HepG2 (cell line): ENCODE measurements around the gene INO80B. TPM values are rescaled to one million over a fixed set of nuclear protein-coding genes. Genes with fewer than 3 reads are reported as not detected.
A peak's percentile ranks its signal among the peaks of the same experiment; 100 is the strongest.

ENCODE experiments used
- CERS6 ChIP-seq: sonication (generic); formaldehyde crosslinking; IDR thresholded peaks from 2 replicates; pipeline ENCODE4 v1.5.0; 2020; ENCODE audit warnings: missing genetic modification reagents
- CSRNP1 ChIP-seq: sonication (generic); formaldehyde crosslinking; IDR thresholded peaks from 2 replicates; pipeline ENCODE4 v1.8.1; 2023; ENCODE audit warnings: mild to moderate bottlenecking, missing genetic modification reagents
- EP300 ChIP-seq, 3 experiments: sonication (generic) in 1 of 3; formaldehyde crosslinking in 1 of 3; IDR thresholded peaks; 2 replicates each; pipeline versions ENCODE4 v1.5.1 to v1.6.1; 2011 to 2020; ENCODE audit warnings: low read depth in 2 of 3, low read length in 2 of 3, borderline replicate concordance in 1 of 3, improper control_type of control experiment in 1 of 3, mild to moderate bottlenecking in 1 of 3, missing genetic modification reagents in 1 of 3, moderate library complexity in 1 of 3
- FOXM1 ChIP-seq: sonication (generic); formaldehyde crosslinking; IDR thresholded peaks from 2 replicates; pipeline ENCODE4 v1.5.0; 2020; ENCODE audit warnings: missing genetic modification reagents
- GABPA ChIP-seq, 2 experiments: IDR thresholded peaks; 2 replicates each; pipeline ENCODE4 v1.6.1; 2011 to 2016; ENCODE audit warnings: low read depth in 2 of 2, low read length in 1 of 2, missing biosample characterization in 1 of 2, missing genetic modification characterization in 1 of 2
- HNRNPLL ChIP-seq: fragments of 200-400 bp; formaldehyde crosslinking; IDR thresholded peaks from 2 replicates; pipeline ENCODE4 v1.6.1; 2017; ENCODE audit warnings: mild to moderate bottlenecking, low read depth, low read length; ENCODE audit not compliant: poor library complexity, severe bottlenecking
- HOXD1 ChIP-seq: sonication (generic); formaldehyde crosslinking; IDR thresholded peaks from 2 replicates; pipeline ENCODE4 v1.5.0; 2020; ENCODE audit warnings: missing genetic modification reagents
- MED13 ChIP-seq: sonication (generic); formaldehyde crosslinking; IDR thresholded peaks from 2 replicates; pipeline ENCODE4 v1.5.0; 2020; ENCODE audit warnings: missing genetic modification reagents
- NFYC ChIP-seq: IDR thresholded peaks from 2 replicates; pipeline ENCODE4 v1.6.1; 2016; ENCODE audit warnings: missing genetic modification reagents, missing compliant biosample characterization
- SMARCE1 ChIP-seq: fragments of 450-650 bp; IDR thresholded peaks from 2 replicates; pipeline ENCODE4 v1.6.1; 2017; ENCODE audit warnings: borderline replicate concordance
- SNAPC4 ChIP-seq: sonication (generic); formaldehyde crosslinking; IDR thresholded peaks from 2 replicates; pipeline ENCODE4 v1.4.0; 2020; ENCODE audit warnings: mild to moderate bottlenecking, missing genetic modification reagents
- TCF7L2 ChIP-seq: IDR thresholded peaks from 2 replicates; pipeline ENCODE4 v1.6.1; 2011; ENCODE audit warnings: mild to moderate bottlenecking, low read depth, low read length, moderate library complexity
- THAP7 ChIP-seq: sonication (generic); formaldehyde crosslinking; IDR thresholded peaks from 2 replicates; pipeline ENCODE4 v1.8.1; 2023; ENCODE audit warnings: mild to moderate bottlenecking, missing genetic modification reagents
- ZNF275 ChIP-seq: sonication (generic); formaldehyde crosslinking; IDR thresholded peaks from 2 replicates; pipeline ENCODE4 v1.8.0; 2022; ENCODE audit warnings: missing genetic modification reagents, mild to moderate bottlenecking, inconsistent platforms, borderline replicate concordance
- ZNF33A ChIP-seq: sonication (generic); formaldehyde crosslinking; IDR thresholded peaks from 2 replicates; pipeline ENCODE4 v1.5.1; 2020; ENCODE audit warnings: missing genetic modification reagents, mild to moderate bottlenecking, moderate library complexity, borderline replicate concordance
- ZNF678 ChIP-seq: sonication (generic); formaldehyde crosslinking; IDR thresholded peaks from 2 replicates; pipeline ENCODE4 v1.4.0; 2020; ENCODE audit warnings: mild to moderate bottlenecking, missing genetic modification reagents
- ZNF747 ChIP-seq: sonication (generic); formaldehyde crosslinking; IDR thresholded peaks from 2 replicates; pipeline ENCODE4 v1.8.1; 2023; ENCODE audit warnings: missing genetic modification reagents, mild to moderate bottlenecking, borderline replicate concordance
- ZNF850 ChIP-seq: sonication (generic); formaldehyde crosslinking; conservative IDR thresholded peaks from 2 replicates; pipeline ENCODE4 v1.9.0; 2021; ENCODE audit warnings: mild to moderate bottlenecking, missing genetic modification reagents
- polyA plus RNA-seq, 8 experiments: library from polyadenylated mRNA; depleted of rRNA in 3 of 8; stranded (reverse) in 7 of 8; unstranded in 1 of 8; fragments of >200 nt; fragmentation: Illumina TruSeq in 4 of 8; extraction: Trizol in 4 of 8; gene quantifications; 2 replicates each; pipeline versions ENCODE4 v1.2.1 to v1.2.3, GENCODE V29; 2011 to 2016; ENCODE audit warnings: low read depth in 4 of 8, missing spikeins in 1 of 8, mixed read lengths in 1 of 8; ENCODE audit not compliant: insufficient read depth in 1 of 8
- total RNA-seq, 5 experiments: library from RNA; depleted of rRNA; stranded (reverse); fragments of >200 nt; fragmentation: Illumina TruSeq; extraction: Trizol; gene quantifications; 2 replicates each; pipeline ENCODE4 v1.2.3, GENCODE V29; 2016; ENCODE audit warnings: low read depth in 1 of 5

The INO80B gene
- total and polyA plus RNA-seq, 2 of the 13 experiments (the other 11 are each of a cell fraction or from before 2014, with no cell fraction given): 6.2 to 14.5 TPM

- TF ChIP-seq ZNF275 (peak; percentile 81), ZNF678 (CRISPR knock-in tag) (peak; percentile 73; the same call in 1 of the 2 replicates), ZNF33A (CRISPR knock-in tag) (no peak), FOXM1 (no peak), NFYC (CRISPR knock-in tag) (peak; percentile 80), EP300 (IDR thresholded peaks at IDR 0.05; ENCODE audit: low read depth in 2 of 2, low read length in 2 of 2) (peak in 1 of 2 experiments; percentile 47; a peak in 1 of 4 replicates), EP300 (CRISPR knock-in tag; IDR thresholded peaks at IDR 0.05; ENCODE audit: borderline replicate concordance) (no peak), HNRNPLL (peak; percentile 76), ZNF850 (CRISPR knock-in tag) (0 out of 2 replicates have a peak, but pooled peaks have one; percentile 33), HOXD1 (CRISPR knock-in tag) (peak; percentile 80), CSRNP1 (peak; percentile 80), ZNF747 (peak; percentile 94; the same call in 1 of the 2 replicates), TCF7L2 (no peak), SMARCE1 (no peak), CERS6 (CRISPR knock-in tag) (no peak; the same call in 1 of the 2 replicates), SNAPC4 (CRISPR knock-in tag) (peak; percentile 62), GABPA (IDR thresholded peaks at IDR 0.05; ENCODE audit: low read depth, low read length) (no peak), GABPA (CRISPR knock-in tag; IDR thresholded peaks at IDR 0.05; ENCODE audit: low read depth) (peak; percentile 96), MED13 (CRISPR knock-in tag) (peak; percentile 68; the same call in 1 of the 2 replicates), THAP7 (CRISPR knock-in tag) (0 out of 2 replicates have a peak, but pooled peaks have one; percentile 71)
These were observed 52.4 kb downstream of the INO80B start, which contains the start of gene PCGF1 (continued) for GRCh38 chr2:74507145-74507925.
